ENCODE measurements around the gene SULT1C3. TPM values are rescaled to one million over a fixed set of nuclear protein-coding genes. Genes with fewer than 3 reads are reported as not detected.

SULT1C3 gene
- total RNA-seq, 1 donor from 2014 or later: not detected

DNA sequence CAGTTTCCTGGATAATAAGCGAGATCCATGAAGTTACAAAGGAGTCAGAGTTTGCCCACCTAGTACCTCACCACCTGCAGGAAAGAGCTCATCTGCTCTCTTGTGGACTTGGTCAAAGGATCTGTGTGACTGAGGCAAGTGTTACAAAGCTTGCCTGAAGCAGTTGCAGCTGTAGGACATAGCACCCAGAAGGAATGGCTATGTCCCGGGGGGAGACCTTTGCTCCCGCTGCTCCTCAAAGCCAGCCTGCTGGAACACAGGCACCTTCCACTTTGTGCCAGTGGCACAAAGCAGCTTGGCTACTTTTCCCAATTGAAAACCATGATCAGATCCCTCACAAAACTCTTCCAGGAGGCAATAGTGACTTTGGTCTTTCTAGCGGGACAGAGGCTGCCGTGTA, 45.8 kb downstream of the SULT1C3 start:
- ATAC-seq (no peak), DNase-seq (ENCODE audit: missing footprints) (no peak)
- intact Hi-C loops (cut with DNase I): no loop called here

DNA sequence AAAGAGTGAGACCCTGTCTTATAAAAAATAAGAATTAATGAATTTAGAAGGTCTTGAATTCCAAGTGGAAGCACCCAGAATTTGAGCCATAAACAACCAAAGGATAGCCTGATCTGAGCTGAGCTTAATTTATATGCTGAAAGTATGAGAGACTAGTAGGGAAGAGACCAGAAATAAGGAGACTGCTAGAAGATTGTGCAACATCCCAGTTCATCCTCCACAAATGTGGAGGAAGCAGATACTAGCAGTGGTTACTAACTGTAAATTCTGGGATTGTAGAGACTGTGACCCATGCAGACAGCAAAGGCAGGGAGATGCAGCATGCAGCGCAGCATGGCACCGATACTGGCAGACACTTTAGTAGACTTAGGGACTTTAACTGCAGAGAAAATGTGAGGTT, 47.4 kb downstream of the SULT1C3 start:
- intact Hi-C loops (cut with DNase I): no loop called here
- no peak for ATAC-seq
- no peak for DNase-seq (ENCODE audit: missing footprints)

DNA sequence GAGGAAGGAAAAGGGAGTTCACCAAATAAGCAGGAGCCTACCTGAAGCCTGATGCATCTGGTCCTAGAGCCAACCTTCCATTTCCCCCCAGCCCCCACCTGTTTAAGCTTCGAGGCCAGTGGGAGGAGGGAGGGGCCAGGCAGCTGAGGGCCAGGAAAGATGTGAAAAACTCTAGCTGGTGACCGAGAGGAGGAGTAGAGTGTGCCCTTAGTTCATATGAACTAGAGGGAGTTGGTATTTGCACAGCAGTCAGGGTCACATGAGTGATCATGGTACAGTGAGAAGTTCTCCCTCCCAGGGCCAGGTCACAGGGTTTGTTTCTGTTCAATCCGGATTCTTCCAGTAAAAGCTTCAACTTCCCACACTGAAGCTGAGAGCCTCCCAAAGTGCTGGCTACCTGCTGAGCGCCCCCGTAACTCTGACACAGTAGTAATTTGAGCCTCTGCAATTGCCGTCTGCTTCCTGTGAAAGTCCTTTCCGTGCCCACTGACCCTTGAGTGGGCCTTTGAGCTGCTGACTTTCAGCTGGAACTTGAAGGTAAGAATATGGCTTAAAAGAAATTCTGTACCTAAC, 48.9 kb downstream of the SULT1C3 start, which contains the start of gene SULT1C2:
Gene SULT1C2 (plus strand): TSS at position 362 of the 573 bp plus-strand sequence. CDS start 4,773 bp downstream, outside the sequence.
- DNase-seq (ENCODE audit: missing footprints) (no peak), ATAC-seq (no peak)
- intact Hi-C loops (cut with DNase I): no loop called here

DNA sequence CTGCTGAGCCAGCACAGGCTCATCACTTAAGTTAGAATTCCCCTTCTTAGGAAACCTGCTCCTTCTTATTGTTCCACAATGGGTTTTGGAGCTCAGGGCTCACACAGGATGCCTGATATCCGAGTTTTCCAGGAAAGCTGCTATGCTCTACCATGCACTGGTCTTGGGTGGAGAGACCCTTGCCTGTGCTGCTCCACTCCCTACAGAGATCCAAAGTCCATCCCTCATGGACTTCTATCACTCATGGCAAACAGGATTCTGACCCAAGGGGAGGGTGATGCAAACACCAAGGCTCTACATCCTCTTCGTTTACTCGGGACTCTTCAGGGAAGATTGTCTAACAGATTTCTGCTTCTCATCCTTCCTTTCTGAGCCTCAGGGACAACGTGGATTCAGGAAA, 54.1 kb downstream of the SULT1C3 start:
- ATAC-seq (no peak), DNase-seq (ENCODE audit: missing footprints) (no peak)
- intact Hi-C loops (cut with DNase I): no loop called here

DNA sequence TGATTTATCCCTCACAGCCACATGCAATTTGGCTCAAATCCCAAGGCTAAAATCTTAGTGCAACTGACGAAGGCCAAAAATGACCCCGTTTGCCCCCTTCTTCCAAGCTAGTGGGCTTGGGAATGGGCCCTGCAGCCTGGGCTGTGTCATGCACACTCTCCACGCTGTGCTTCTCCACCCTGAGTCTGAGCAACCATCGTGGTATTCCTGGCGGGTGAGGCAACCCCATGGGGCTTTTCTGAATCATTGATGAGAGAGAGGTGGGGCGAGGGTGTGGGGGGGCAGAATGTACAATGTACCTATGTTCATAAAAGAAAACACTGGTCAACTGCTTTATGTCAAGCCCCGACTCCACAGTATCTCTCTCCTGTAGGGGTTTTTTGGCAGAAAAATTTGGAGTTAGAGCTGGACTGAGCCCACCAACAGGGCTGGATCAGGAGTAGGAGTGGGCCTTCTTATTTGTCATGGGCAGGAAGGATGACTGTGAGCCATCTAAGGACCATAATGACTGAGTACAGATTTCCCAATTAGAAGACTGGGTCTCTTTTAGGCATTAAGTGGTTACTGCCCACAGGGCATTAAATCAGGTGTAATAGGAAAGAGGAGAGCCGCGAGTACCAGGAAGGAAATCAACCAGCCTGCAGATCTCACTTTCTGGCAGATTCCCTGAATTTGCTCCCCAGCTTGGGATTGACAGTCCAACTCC, 57.8 kb downstream of the SULT1C3 start:
- intact Hi-C loops (cut with DNase I): no loop called here
- DNase-seq (ENCODE audit: missing footprints) (no peak), ATAC-seq (no peak)

DNA sequence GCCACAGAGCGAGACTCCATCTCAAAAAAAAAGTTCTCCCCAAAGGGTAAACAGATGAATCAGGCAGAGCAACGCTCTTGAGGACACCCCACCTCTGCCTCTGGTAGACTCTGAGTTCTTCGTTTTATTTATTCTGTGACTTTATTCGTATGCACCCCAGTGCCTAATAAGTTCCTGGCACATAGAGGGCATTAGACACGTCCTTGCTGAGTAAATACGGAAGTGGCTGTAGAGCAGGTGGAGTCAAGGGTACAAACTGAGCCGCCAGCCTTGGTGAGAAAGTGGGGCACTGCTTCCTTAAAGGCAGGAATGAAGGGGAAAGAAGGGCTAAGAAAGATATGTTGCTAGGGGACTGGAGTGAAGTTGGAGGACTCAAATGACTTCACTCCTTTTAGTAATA, 61.8 kb downstream of the SULT1C3 start:
- ATAC-seq: no peak
- intact Hi-C loops (cut with DNase I): no loop called here
- DNase-seq (ENCODE audit: missing footprints): no peak

DNA sequence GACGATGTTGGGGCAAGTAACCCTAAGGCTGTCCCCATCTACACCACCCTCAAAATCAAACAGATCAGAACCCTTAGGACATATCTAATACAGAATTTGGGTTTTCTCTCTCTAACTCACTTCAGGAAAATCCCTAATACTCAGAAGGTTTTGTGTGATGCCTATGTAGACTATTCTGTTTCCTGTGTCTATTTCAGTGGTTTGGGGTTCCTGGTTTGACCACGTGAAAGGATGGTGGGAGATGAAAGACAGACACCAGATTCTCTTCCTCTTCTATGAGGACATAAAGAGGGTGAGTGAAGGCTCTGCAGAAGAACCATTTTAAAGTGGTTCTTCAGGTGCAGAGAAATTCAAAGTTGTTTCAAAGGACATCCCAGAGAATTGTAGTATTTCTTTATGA, 65.2 kb downstream of the SULT1C3 start:
- ATAC-seq (no peak), DNase-seq (ENCODE audit: missing footprints) (no peak)
- intact Hi-C loops (cut with DNase I): no loop called here

DNA sequence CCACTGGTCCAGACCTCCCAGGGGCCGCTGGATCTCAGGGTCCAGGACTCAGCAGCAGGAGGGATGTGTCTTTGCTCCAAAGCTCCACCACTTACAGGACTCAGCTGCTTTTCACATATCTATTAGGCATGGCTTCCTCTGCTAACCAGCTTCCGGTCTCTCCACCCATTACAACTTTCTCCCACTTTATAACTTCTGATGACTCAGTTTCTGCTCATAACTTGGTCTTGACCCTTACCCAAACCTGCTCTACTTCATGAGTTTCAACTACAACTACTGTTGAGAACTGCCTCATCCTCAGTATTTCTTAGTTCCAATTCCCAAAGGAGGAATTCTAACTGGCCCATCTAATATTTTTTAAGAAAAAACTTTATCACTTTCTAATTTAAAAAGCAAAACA, 66.1 kb downstream of the SULT1C3 start:
- intact Hi-C loops (cut with DNase I): no loop called here
- ATAC-seq: no peak
- DNase-seq (ENCODE audit: missing footprints): no peak

DNA sequence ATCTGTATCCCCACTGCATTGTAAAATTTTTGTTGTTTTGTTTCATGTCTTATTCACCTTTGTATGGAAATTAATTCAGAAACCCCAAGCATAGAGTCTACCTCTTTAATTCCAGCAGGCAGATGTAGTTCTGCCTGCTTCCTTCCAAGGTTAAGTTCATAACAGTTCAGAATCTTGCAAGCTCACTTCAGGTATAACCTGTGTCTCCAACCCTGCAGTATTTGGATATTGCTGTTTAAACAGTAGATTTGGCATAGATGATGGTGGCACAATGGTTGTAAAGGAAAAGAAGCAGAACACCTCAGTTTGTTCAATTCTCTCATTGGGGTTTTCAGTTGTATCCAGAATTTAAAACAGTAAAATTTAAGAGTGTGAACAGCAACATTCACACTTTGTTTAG, 70.1 kb downstream of the SULT1C3 start:
- DNase-seq (ENCODE audit: missing footprints) (no peak), ATAC-seq (no peak)
- intact Hi-C loops (cut with DNase I): no loop called here

Other genes with a start within 250 kb of the SULT1C3 start
- 0.87 TPM for gene SULT1C2, start 48.9 kb downstream of the SULT1C3 start, total RNA-seq
- gene SULT1C4, start 138.0 kb downstream of the SULT1C3 start, total RNA-seq: 2.0 TPM
- 24.0 TPM for gene GCC2, start 209.2 kb downstream of the SULT1C3 start, total RNA-seq

Measured in Right ventricle myocardium inferior (tissue), 1 donor.